ENCODE results near the gene MYL3.

DNA sequence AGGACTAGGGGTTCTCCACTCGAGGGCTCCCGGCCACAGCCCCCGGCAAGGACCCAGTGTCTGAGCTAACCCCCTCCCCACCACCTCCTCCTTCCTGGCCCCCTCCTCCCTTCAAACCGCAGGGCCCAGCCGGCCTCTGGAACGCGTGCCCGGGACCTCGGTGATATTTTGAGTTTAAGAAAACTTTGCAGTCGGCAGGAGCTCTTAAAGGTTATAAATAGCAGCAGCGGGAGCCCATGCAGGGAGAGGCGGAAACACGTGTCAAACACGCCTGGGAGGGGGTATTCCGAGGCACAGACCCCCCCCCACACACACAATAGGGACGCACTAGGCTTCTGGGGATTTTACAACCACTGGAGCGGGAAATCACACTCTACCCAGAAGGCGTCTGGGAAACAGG lies 11.2 kb upstream of the MYL3 start:
- no peak for TF ChIP-seq POLR2A (IDR thresholded peaks at IDR 0.05)
- TF ChIP-seq, protein P1, sequence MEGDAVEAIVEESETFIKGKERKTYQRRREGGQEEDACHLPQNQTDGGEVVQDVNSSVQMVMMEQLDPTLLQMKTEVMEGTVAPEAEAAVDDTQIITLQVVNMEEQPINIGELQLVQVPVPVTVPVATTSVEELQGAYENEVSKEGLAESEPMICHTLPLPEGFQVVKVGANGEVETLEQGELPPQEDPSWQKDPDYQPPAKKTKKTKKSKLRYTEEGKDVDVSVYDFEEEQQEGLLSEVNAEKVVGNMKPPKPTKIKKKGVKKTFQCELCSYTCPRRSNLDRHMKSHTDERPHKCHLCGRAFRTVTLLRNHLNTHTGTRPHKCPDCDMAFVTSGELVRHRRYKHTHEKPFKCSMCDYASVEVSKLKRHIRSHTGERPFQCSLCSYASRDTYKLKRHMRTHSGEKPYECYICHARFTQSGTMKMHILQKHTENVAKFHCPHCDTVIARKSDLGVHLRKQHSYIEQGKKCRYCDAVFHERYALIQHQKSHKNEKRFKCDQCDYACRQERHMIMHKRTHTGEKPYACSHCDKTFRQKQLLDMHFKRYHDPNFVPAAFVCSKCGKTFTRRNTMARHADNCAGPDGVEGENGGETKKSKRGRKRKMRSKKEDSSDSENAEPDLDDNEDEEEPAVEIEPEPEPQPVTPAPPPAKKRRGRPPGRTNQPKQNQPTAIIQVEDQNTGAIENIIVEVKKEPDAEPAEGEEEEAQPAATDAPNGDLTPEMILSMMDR (IDR thresholded peaks at IDR 0.05), result no peak
- no peak for TF ChIP-seq EP300 (IDR thresholded peaks at IDR 0.05)
